Activated CD4-positive, alpha-beta T cell treated with anti-CD3 and anti-CD28 coated beads, Interleukin-2, amount 10 ng/mL, durations not matched to agents 24 days and 14 days (primary cell): ENCODE measurements around the gene TANGO6. TPM values are rescaled to one million over a fixed set of nuclear protein-coding genes. Genes with fewer than 3 reads are reported as not detected.

ENCODE experiments used
- DNase-seq: peaks from one replicate; pipeline ENCODE4 v3.0.0; 2022
- H3K27ac Mint-ChIP-seq: one replicate; pipeline ENCODE4 v1.8.0; 2022; ENCODE audit warnings: mild to moderate bottlenecking, mixed read lengths
- H3K27me3 Mint-ChIP-seq: one replicate; pipeline ENCODE4 v1.8.0; 2022; ENCODE audit warnings: mixed read lengths
- H3K36me3 Mint-ChIP-seq: one replicate; pipeline ENCODE4 v1.8.0; 2022; ENCODE audit warnings: low read depth, mild to moderate bottlenecking, mixed read lengths
- H3K4me1 Mint-ChIP-seq: one replicate; pipeline ENCODE4 v1.8.0; 2021; ENCODE audit warnings: mixed read lengths
- H3K4me3 Mint-ChIP-seq: one replicate; pipeline ENCODE4 v1.8.0; 2022; ENCODE audit warnings: mild to moderate bottlenecking, moderate library complexity, mixed read lengths
- H3K9me3 Mint-ChIP-seq: one replicate; pipeline ENCODE4 v1.8.0; 2021; ENCODE audit warnings: mixed read lengths
- intact Hi-C: fragments of 100-400 bp; cut with micrococcal nuclease; formaldehyde crosslinking; loops from one replicate; pipeline ENCODE4 v1.15.1; 2023
- total RNA-seq: library from RNA; stranded (reverse); gene quantifications from 2 replicates; pipeline ENCODE4 v1.2.3, GENCODE V29; 2022

The TANGO6 gene
- 35.6 and 40.0 TPM in 2 replicates for total RNA-seq

DNA sequence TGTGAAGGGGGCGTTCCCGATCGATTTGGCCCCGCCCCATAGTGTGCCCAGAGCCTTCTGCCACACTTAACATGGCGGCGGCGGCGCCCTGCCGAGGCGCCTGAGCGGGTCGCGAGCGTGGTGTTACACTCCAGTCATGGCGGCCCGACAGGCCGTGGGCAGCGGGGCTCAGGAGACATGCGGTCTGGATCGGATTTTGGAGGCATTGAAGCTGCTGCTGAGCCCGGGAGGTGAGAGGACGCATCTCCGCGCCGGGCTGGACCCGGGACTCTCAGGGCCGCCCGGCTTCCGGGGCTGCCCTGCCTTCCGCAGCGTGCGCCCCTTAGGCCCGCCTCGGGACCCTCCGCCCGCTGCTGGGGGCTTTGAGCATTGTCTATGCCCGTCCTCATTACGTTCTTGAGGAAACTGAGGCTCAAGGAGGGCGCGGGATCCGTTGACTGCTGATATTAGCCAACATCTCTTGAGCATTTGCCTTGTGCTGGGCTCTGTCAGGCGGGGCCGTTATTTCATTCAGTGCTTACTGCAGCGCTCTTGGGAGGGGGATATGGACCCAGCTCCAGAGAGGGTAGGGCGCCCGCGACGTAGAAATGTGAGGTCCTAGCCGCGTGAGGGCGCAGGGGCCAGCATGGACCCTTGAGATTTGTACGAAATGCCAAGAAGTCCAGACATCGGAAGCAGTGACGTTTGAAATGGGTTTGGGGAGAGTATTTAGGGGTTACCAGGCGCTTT is at the start of gene TANGO6:
Gene TANGO6 (plus strand): TSS at position 50 of the 729 bp plus-strand sequence. CDS start 87 bp downstream, at position 137.
- H3K4me3 Mint-ChIP-seq = peak within 1 kb of the TSS; percentile 87
- peaks cover 5% of the 10 kb centered on the region for H3K36me3 Mint-ChIP-seq
- H3K9me3 Mint-ChIP-seq = no peaks in the 10 kb centered on the region
- H3K4me1 Mint-ChIP-seq = peaks cover 20% of the 10 kb centered on the region
- intact Hi-C loops = loop anchor here (2.0 to 10.0 kb wide), 5 partner anchors 87 to 1039 kb away; partner anchors contain the start of genes CHTF8, NFAT5, RANBP10 and SMPD3
- H3K27ac Mint-ChIP-seq = peak within 1 kb of the TSS; percentile 95
- DNase-seq = peak; percentile 97
- H3K27me3 Mint-ChIP-seq = no peaks in the 10 kb centered on the region

DNA sequence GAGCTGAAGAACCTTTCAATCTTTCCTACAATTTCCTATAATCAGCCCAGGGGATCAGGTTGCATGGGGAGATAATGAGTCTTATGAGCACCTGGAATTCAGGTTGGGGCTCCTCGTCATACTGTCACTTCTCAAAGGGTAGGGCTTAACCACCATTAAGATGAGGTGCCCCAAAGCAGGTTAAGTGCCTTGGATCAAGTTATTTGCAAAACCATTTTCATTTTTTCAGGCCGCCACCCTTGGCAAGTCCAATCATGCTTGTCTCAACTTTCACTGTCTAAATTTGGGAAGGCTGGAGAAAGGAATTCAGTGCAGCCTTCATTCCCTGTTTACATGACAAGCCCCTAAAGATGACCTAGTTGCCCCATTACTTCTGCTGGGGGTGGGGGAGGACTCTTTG is 44.9 kb upstream of the TANGO6 start:
- DNase-seq = no peak
- intact Hi-C loops = no loop called here
- Mint-ChIP-seq H3K36me3 (no peaks in the 10 kb centered on the region), H3K9me3 (no peaks in the 10 kb centered on the region), H3K27ac (no peak overlapping the region), H3K4me3 (no peak overlapping the region), H3K27me3 (no peaks in the 10 kb centered on the region), H3K4me1 (no peaks in the 10 kb centered on the region)

GRCh38 chr16:68800257-68800875 is 43.0 kb upstream of the TANGO6 start:
- no peaks in the 10 kb centered on the region for H3K9me3 Mint-ChIP-seq
- DNase-seq = peak; percentile 87
- no peak overlapping the region for H3K4me3 Mint-ChIP-seq
- no peak overlapping the region for H3K27ac Mint-ChIP-seq
- peaks cover 1% of the 10 kb centered on the region for H3K27me3 Mint-ChIP-seq
- no peaks in the 10 kb centered on the region for H3K36me3 Mint-ChIP-seq
- no peaks in the 10 kb centered on the region for H3K4me1 Mint-ChIP-seq
- intact Hi-C loops = loop anchor here (1.0 kb wide), 2 partner anchors 96 to 272 kb away; no protein-coding TSS in a partner anchor

- H3K27me3 Mint-ChIP-seq = peaks cover 1% of the 10 kb centered on the region
- no peaks in the 10 kb centered on the region for H3K4me1 Mint-ChIP-seq
- H3K27ac Mint-ChIP-seq = no peak overlapping the region
- intact Hi-C loops = no loop called here
- no peak for DNase-seq
- H3K4me3 Mint-ChIP-seq = no peak overlapping the region
- H3K36me3 Mint-ChIP-seq = no peaks in the 10 kb centered on the region
- no peaks in the 10 kb centered on the region for H3K9me3 Mint-ChIP-seq
These were observed 41.1 kb upstream of the TANGO6 start for GRCh38 chr16:68802190-68802589.

GRCh38 chr16:68806422-68806821 is 36.9 kb upstream of the TANGO6 start:
- intact Hi-C loops = no loop called here
- no peaks in the 10 kb centered on the region for H3K9me3 Mint-ChIP-seq
- DNase-seq = no peak

DNA sequence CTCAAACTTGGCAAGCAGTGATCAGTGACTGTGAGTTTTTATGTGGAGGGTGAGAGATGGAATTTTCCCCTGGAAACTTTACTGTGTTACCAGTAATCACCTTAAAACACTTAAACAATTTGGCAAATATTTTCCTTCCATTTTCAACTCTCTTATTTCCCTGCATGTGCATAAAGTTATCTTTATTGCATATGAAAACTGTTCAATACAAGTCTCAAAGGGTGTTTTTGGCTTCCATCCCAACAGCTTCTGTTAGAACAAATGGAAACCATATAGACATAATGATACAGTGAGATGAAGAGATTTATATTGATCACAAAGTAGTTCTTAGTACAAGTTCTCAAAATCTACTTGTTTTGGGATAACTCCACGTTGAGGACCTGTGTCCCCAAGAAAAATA is 36.4 kb upstream of the TANGO6 start:
- DNase-seq = no peak
- H3K36me3 Mint-ChIP-seq = no peaks in the 10 kb centered on the region
- H3K27me3 Mint-ChIP-seq = peaks cover 1% of the 10 kb centered on the region
- no peak overlapping the region for H3K27ac Mint-ChIP-seq
- no peaks in the 10 kb centered on the region for H3K9me3 Mint-ChIP-seq
- no peaks in the 10 kb centered on the region for H3K4me1 Mint-ChIP-seq
- intact Hi-C loops = no loop called here
- H3K4me3 Mint-ChIP-seq = no peak overlapping the region

More at GRCh38 chr16:68806422-68806821, 36.9 kb upstream of the TANGO6 start:
- H3K27me3 Mint-ChIP-seq = peaks cover 1% of the 10 kb centered on the region
- H3K27ac Mint-ChIP-seq = no peak overlapping the region
- H3K4me1 Mint-ChIP-seq = no peaks in the 10 kb centered on the region
- H3K36me3 Mint-ChIP-seq = no peaks in the 10 kb centered on the region
- H3K4me3 Mint-ChIP-seq = no peak overlapping the region

DNA sequence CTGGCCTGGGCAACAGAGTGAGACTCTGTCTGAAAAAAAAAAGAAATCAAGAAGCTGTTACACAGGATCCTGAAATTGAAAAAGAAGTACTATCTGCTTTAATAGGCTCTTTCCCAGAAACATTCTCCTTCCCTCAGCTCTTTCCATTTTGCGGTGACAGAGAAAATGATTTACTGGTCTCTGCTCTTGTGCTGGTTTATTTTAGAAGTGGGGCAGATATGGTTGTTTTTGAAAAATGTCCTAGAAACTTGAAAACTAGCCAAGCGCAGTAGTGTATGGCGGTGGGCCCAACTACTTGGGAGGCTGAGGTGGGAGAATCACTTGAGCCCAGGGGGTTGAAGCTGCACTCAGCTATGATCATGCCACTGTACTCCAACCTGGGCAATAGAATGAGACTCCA is 28.8 kb upstream of the TANGO6 start:
- H3K9me3 Mint-ChIP-seq = no peaks in the 10 kb centered on the region
- no peak overlapping the region for H3K4me3 Mint-ChIP-seq
- H3K4me1 Mint-ChIP-seq = peaks cover 2% of the 10 kb centered on the region
- no peaks in the 10 kb centered on the region for H3K27me3 Mint-ChIP-seq
- DNase-seq = no peak
- intact Hi-C loops = no loop called here
- no peaks in the 10 kb centered on the region for H3K36me3 Mint-ChIP-seq
- no peak overlapping the region for H3K27ac Mint-ChIP-seq

DNA sequence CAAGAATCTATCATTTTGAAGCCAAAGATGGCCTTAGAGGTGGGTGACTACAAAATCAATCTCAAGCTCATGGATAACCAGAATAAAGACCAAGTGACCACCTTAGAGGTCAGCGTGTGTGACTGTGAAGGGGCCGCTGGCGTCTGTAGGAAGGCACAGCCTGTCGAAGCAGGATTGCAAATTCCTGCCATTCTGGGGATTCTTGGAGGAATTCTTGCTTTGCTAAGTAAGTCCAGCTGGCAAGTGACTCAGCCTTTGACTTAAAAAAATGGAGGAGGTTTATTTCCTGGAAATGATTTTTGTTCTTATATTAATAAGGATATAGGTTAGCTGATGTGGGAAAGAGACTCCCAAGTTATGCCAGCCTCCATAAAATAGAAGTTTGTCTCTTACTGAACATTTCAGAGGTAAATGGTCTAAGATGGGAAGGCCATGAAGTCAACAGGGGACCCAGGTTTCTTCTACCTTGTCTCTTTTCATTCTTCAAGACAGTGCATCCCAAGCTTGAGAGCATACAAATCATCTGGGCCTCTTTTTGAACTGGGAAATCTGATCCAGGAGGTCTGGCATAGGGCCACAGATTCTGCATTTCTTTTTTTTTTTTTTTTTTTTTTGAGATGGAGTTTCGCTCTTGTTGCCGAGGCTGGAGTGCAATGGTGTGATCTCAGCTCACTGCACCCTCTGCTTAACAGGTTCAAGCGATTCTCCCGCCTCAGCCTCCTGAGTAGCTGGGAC is 19.8 kb upstream of the TANGO6 start:
- intact Hi-C loops = no loop called here
- H3K4me3 Mint-ChIP-seq = no peak overlapping the region
- no peaks in the 10 kb centered on the region for H3K36me3 Mint-ChIP-seq
- no peak overlapping the region for H3K27ac Mint-ChIP-seq
- H3K4me1 Mint-ChIP-seq = no peaks in the 10 kb centered on the region
- H3K9me3 Mint-ChIP-seq = no peaks in the 10 kb centered on the region
- H3K27me3 Mint-ChIP-seq = peaks cover 3% of the 10 kb centered on the region
- DNase-seq = no peak

DNA sequence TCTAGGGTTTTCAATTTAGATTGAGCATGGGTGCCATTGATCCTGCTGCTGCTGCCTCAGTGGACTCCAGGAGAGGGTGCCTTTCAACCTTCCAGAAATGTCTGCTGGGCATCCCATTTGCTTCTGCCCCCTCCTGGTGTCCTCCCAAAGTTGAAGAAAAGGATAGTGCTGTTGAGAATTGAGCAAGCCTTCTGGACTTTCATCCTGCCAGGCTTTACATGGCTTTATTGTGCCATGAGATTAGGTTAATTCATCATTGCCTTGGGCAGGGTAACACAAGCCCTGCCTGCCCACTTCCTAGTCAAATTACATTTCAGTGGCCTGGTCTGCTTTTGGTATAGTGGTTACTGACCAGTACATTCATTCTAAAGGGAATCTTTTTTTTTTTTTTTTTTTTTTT is 17.9 kb upstream of the TANGO6 start:
- no peaks in the 10 kb centered on the region for H3K4me1 Mint-ChIP-seq

GRCh38 chr16:68826652-68827051 is 16.7 kb upstream of the TANGO6 start:
- Mint-ChIP-seq H3K27me3 (peaks cover 8% of the 10 kb centered on the region), H3K36me3 (no peaks in the 10 kb centered on the region), H3K4me1 (no peaks in the 10 kb centered on the region), H3K9me3 (no peaks in the 10 kb centered on the region), H3K27ac (no peak overlapping the region), H3K4me3 (no peak overlapping the region)
- DNase-seq = no peak
- intact Hi-C loops = no loop called here

More for the DNA sequence above, 17.9 kb upstream of the TANGO6 start:
- H3K36me3 Mint-ChIP-seq = no peaks in the 10 kb centered on the region
- intact Hi-C loops = no loop called here
- H3K27me3 Mint-ChIP-seq = peaks cover 8% of the 10 kb centered on the region
- H3K27ac Mint-ChIP-seq = no peak overlapping the region
- no peak for DNase-seq
- H3K9me3 Mint-ChIP-seq = no peaks in the 10 kb centered on the region
- H3K4me3 Mint-ChIP-seq = no peak overlapping the region

DNA sequence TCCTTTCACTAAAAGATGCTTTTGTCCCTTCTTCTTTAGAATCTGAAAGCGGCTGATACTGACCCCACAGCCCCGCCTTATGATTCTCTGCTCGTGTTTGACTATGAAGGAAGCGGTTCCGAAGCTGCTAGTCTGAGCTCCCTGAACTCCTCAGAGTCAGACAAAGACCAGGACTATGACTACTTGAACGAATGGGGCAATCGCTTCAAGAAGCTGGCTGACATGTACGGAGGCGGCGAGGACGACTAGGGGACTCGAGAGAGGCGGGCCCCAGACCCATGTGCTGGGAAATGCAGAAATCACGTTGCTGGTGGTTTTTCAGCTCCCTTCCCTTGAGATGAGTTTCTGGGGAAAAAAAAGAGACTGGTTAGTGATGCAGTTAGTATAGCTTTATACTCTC is 10.1 kb upstream of the TANGO6 start:
- no peak overlapping the region for H3K27ac Mint-ChIP-seq
- no peaks in the 10 kb centered on the region for H3K9me3 Mint-ChIP-seq
- peaks cover 4% of the 10 kb centered on the region for H3K27me3 Mint-ChIP-seq
- no peak overlapping the region for H3K4me3 Mint-ChIP-seq
- DNase-seq = no peak
- H3K36me3 Mint-ChIP-seq = no peaks in the 10 kb centered on the region
- peaks cover 3% of the 10 kb centered on the region for H3K4me1 Mint-ChIP-seq
- intact Hi-C loops = no loop called here

DNA sequence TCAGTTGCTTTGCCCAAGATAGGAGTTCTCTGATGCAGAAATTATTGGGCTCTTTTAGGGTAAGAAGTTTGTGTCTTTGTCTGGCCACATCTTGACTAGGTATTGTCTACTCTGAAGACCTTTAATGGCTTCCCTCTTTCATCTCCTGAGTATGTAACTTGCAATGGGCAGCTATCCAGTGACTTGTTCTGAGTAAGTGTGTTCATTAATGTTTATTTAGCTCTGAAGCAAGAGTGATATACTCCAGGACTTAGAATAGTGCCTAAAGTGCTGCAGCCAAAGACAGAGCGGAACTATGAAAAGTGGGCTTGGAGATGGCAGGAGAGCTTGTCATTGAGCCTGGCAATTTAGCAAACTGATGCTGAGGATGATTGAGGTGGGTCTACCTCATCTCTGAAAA is 8.8 kb upstream of the TANGO6 start:
- peaks cover 3% of the 10 kb centered on the region for H3K4me1 Mint-ChIP-seq
- no peaks in the 10 kb centered on the region for H3K36me3 Mint-ChIP-seq
- intact Hi-C loops = no loop called here
- no peak overlapping the region for H3K4me3 Mint-ChIP-seq
- H3K27ac Mint-ChIP-seq = no peak overlapping the region
- no peaks in the 10 kb centered on the region for H3K9me3 Mint-ChIP-seq
- H3K27me3 Mint-ChIP-seq = peaks cover under 1% of the 10 kb centered on the region
- DNase-seq = no peak

DNA sequence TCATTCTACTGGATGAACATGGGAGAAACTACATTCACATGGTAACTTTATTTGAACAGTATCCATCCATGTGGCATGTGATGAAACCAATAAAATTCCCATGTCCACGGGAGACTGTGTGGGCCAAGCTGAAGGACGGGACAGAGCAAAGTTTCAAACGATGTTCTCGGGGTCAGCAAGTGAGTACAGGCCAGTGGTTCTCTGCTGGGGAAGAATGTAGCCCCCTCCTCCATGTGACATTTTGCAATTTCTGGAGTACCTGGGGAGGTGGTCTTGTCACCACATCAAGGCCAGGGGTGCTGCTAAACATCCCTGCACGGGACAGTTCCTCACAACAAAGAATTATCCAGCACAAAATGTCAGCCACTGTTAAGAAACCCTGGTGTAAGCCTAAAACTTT is 7.4 kb upstream of the TANGO6 start:
- no peak overlapping the region for H3K27ac Mint-ChIP-seq
- DNase-seq = no peak
- H3K27me3 Mint-ChIP-seq = no peaks in the 10 kb centered on the region
- peaks cover 3% of the 10 kb centered on the region for H3K4me1 Mint-ChIP-seq
- H3K36me3 Mint-ChIP-seq = no peaks in the 10 kb centered on the region
- intact Hi-C loops = no loop called here
- no peak overlapping the region for H3K4me3 Mint-ChIP-seq
- H3K9me3 Mint-ChIP-seq = no peaks in the 10 kb centered on the region

DNA sequence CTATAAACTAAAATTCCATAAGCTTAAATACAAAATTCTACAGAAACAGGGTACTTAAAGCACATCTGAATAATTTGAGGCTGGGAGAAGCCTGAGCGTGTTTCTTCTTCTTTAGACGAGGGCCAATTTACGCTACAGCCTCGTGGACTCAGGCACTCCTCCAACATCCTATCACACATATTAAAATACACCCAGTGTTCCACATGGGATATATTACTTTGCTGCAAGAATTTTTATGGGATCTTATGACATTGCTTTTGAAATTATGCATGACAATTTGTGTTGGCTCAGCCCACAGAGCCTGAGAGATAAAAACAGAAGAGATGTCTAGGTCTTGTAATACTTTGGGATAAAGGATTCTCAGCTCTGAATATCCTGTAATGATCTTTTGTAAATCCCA is 3.5 kb upstream of the TANGO6 start:
- Mint-ChIP-seq H3K27ac (no peak overlapping the region), H3K4me3 (no peak overlapping the region)

More for the DNA sequence above, 3.5 kb upstream of the TANGO6 start:
- Mint-ChIP-seq H3K27me3 (no peaks in the 10 kb centered on the region), H3K36me3 (peaks cover 2% of the 10 kb centered on the region), H3K9me3 (no peaks in the 10 kb centered on the region), H3K4me1 (peaks cover 10% of the 10 kb centered on the region)
- intact Hi-C loops = loop anchor here (5.0 to 10.0 kb wide), 3 partner anchors 393 to 1035 kb away; partner anchors contain the start of genes NFAT5, RANBP10, SMPD3 and TSNAXIP1
- no peak for DNase-seq
